GM19099 (cell line): ENCODE results near the gene SLC25A43.

Experiments used
- POLR2A ChIP-seq: IDR thresholded peaks from 3 replicates; pipeline ENCODE4 v1.6.1; 2011; ENCODE audit warnings: low read depth; ENCODE audit not compliant: insufficient read length; ENCODE audit errors: extremely low read depth

The SLC25A43 gene

DNA sequence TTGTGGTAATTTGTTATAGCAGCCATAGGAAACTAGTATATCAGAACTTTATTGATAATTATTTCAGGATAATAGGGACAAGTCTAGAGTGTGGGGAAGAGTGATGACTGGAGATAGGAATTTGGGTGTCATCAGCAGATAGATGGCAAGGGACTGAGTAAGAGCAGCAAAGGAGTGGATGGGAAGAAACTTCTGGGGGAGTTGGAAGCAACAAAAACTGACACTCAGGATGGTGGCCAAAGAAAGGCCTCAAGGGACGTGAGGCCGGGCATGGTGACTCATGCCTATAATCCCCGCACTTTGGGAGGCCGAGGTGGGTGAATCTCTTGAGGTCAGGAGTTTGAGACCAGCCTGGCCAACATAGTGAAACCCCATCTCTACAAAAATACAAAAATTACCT is 60.0 kb downstream of the SLC25A43 start:
- TF ChIP-seq POLR2A = no peak

GRCh38 chrX:119465555-119465954 is 66.4 kb downstream of the SLC25A43 start:
- no peak for TF ChIP-seq POLR2A

DNA sequence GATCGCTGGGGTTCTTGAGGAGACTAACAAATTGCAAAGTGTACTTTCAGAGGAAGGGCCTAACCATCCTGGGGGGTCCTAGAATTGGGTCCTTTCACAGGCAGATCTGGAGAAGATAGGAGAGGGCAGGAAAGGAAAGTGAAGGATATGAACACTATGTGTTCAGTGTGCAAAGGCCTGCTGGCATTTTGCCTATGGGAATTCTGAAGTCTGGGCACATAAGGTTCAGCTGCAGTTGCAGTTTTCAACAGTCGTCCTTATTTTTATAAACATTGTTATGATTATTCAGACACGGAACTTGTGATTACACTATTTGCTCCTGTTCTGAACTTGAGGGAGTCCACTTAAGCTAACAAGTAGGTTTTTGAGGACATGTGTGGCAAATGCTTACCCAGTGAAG is 67.8 kb downstream of the SLC25A43 start:
- TF ChIP-seq POLR2A = no peak

GRCh38 chrX:119467433-119467832 is 68.3 kb downstream of the SLC25A43 start:
- no peak for TF ChIP-seq POLR2A

DNA sequence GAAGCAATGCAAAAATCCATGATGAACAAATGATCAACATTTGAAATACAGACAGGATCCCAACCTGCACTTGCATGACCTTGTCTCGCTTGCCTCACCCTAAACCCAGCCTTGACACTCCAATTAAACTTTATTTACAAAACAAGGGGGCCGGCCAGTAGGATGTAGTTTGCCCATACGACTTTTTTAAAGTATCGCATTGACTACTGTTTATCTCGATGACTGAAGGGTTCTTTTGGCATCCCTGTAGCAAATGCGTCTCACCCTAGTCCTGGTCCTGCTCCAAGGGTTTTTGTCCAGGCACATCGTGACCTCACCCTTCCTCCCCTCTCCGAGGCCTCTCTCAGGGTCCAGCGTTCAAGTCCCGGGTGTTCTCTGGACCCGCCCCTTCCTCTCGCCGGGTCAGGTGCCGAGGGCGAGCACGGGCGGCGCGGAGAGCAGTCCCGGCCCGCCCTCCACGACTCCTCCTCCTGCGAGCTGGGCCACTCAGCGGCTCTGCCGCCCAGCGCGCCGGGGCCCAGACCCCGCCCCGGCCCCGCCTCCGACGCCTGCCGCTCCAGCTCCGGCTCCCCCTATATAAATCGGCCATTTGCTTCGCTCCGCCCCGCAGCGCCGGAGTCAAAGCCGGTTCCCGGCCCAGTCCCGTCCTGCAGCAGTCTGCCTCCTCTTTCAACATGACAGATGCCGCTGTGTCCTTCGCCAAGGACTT is 68.9 kb downstream of the SLC25A43 start, which contains the start of gene SLC25A5:
SLC25A5 (plus strand) TSS at position 603 of the 709 bp plus-strand sequence; CDS start at position 675, 72 bp downstream.
- TF ChIP-seq POLR2A = peak; percentile 93

GRCh38 chrX:119468551-119469312 is 69.6 kb downstream of the SLC25A43 start:
- peak; percentile 58 for TF ChIP-seq POLR2A

- TF ChIP-seq POLR2A = no peak
These were observed 70.1 kb downstream of the SLC25A43 start for GRCh38 chrX:119469313-119469635.

- TF ChIP-seq POLR2A = no peak
These were observed 75.7 kb downstream of the SLC25A43 start for GRCh38 chrX:119474615-119475388.

GRCh38 chrX:119475389-119476101 is 76.4 kb downstream of the SLC25A43 start:
- TF ChIP-seq POLR2A = no peak

GRCh38 chrX:119477812-119478232 is 78.7 kb downstream of the SLC25A43 start:
- TF ChIP-seq POLR2A = no peak

DNA sequence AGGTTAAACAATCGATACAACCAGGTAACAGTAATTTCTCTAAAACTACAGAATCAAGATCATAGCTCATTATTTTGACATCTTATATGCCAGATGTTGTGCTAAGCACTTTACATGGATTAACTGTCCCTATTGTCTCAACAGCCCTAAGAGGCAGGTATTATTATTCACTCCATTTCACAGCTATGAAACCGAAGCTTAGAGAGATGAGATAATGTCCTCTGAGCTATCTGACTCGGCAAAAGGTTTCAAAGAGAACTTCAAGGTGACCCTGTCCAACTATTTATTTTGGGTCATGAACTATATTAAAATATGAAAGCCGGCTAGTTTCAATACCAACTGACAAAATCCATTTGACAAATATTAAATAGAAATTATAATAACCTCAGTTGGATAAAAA is 79.4 kb downstream of the SLC25A43 start:
- no peak for TF ChIP-seq POLR2A

GRCh38 chrX:119479845-119480244 is 80.7 kb downstream of the SLC25A43 start:
- TF ChIP-seq POLR2A = no peak

GRCh38 chrX:119481323-119481801 is 82.2 kb downstream of the SLC25A43 start:
- TF ChIP-seq POLR2A = no peak

GRCh38 chrX:119482041-119482440 is 82.9 kb downstream of the SLC25A43 start:
- TF ChIP-seq POLR2A = no peak

- peak; percentile 19 for TF ChIP-seq POLR2A
These were observed 83.6 kb downstream of the SLC25A43 start for GRCh38 chrX:119482481-119483480.
